HCT116 (cell line): Measurements from ENCODE around the gene OBSCN. TPM values are rescaled to one million over a fixed set of nuclear protein-coding genes. Genes with fewer than 3 reads are reported as not detected.
A peak's percentile ranks its signal among the peaks of the same experiment; 100 is the strongest.

Experiments used
- ATAC-seq: fragments of 200-7000 bp; cut with Tn5 transposase; 2 replicates; pipeline ENCODE4 v1.9.1; 2020; ENCODE audit warnings: mild to moderate bottlenecking, moderate library complexity
- BruUV-seq: library from RNA; stranded (reverse); fragments of 400-500 nt; replicated peaks from 2 replicates; lab custom pipeline; 2021; lab: Mats Ljungman, UMichigan
- CTCF ChIA-PET: fragments of 300-600 bp; sonication (Branson Sonifier 250); formaldehyde crosslinking; loops from one replicate; lab custom pipeline; 2021; ENCODE audit warnings: antibody characterized with exemption; lab: Charles Lee
- POLR2A ChIA-PET: fragments of 300-600, 350-600 bp; sonication (Branson Sonifier 250); formaldehyde crosslinking; loops from one replicate; lab custom pipeline; 2021; ENCODE audit warnings: antibody characterized with exemption; lab: Charles Lee
- RAD21 ChIA-PET, 2 experiments: fragments of 300-600 bp; sonication (Branson Sonifier 250); formaldehyde crosslinking; loops; one replicate each; lab custom pipeline; 2023; ENCODE audit warnings: low total read pairs in 2 of 2; ENCODE audit not compliant: uncharacterized antibody in 2 of 2, unreplicated experiment in 2 of 2, low non-redundant PET in 1 of 2; lab: Charles Lee
- DNase-seq: peaks from one replicate; pipeline ENCODE4 v3.0.0-alpha.2; 2010; ENCODE audit warnings: low read depth, low spot score
- H2AFZ ChIP-seq: fragments of 200-600 bp; shearing (Covaris generic), sonication (generic); 2 replicates; pipeline ENCODE4 v1.6.1; 2017; ENCODE audit warnings: low read depth, mixed run types, mixed read lengths, antibody characterized with exemption, low read length; ENCODE audit not compliant: poor library complexity, severe bottlenecking
- H3K27ac ChIP-seq: 2 replicates; pipeline ENCODE4 v1.5.1; 2012; ENCODE audit warnings: low read depth, low read length
- H3K27me3 ChIP-seq: fragments of 200-600 bp; sonication (generic); 2 replicates; pipeline ENCODE4 v1.6.1; 2016; ENCODE audit warnings: mixed run types, low read length, mixed read lengths; ENCODE audit not compliant: insufficient read depth
- H3K36me3 ChIP-seq, 2 experiments: fragments of 200-500 bp in 1 of 2; fragments of 200-600 bp in 1 of 2; sonication (Bioruptor generic) in 1 of 2; sonication (generic) in 1 of 2; 2 replicates each; pipeline versions ENCODE4 v1.5.1 to v1.6.1; 2014 to 2016; ENCODE audit warnings: low read length in 2 of 2, inconsistent platforms in 1 of 2, mixed read lengths in 1 of 2, mixed run types in 1 of 2; ENCODE audit not compliant: insufficient read depth in 2 of 2, control insufficient read depth in 1 of 2
- H3K4me1 ChIP-seq, 2 experiments: fragments of 200-600 bp in 1 of 2; sonication (generic) in 1 of 2; 2 replicates each; pipeline versions ENCODE4 v1.5.1 to v1.6.1; 2012 to 2017; ENCODE audit warnings: low read length in 2 of 2, inconsistent platforms in 1 of 2, mild to moderate bottlenecking in 1 of 2, mixed read lengths in 1 of 2, mixed run types in 1 of 2, moderate library complexity in 1 of 2; ENCODE audit not compliant: insufficient read depth in 2 of 2, control insufficient read depth in 1 of 2
- H3K4me2 ChIP-seq: fragments of 200-600 bp; sonication (generic); 2 replicates; pipeline ENCODE4 v1.6.1; 2017; ENCODE audit warnings: mixed run types, low read length, mixed read lengths
- H3K4me3 ChIP-seq, 2 experiments: fragments of 200-600 bp in 1 of 2; sonication (generic) in 1 of 2; replicated peaks in 1 of 2; 2 replicates each; pipeline ENCODE4 v1.5.1; 2011 to 2016; ENCODE audit warnings: low read length in 2 of 2, control low read depth in 1 of 2, low read depth in 1 of 2, mild to moderate bottlenecking in 1 of 2, mixed read lengths in 1 of 2, mixed run types in 1 of 2
- H3K79me2 ChIP-seq: fragments of 200-600 bp; sonication (generic); 2 replicates; pipeline ENCODE4 v1.6.1; 2017; ENCODE audit warnings: mild to moderate bottlenecking, mixed run types, low read length, moderate library complexity, mixed read lengths; ENCODE audit not compliant: insufficient read depth
- H3K9ac ChIP-seq: fragments of 200-600 bp; sonication (generic); 2 replicates; pipeline ENCODE4 v1.6.1; 2016; ENCODE audit warnings: low read length, mixed read lengths
- H3K9me2 ChIP-seq: fragments of 200-600 bp; sonication (generic), shearing (Covaris generic); 2 replicates; pipeline ENCODE4 v1.6.1; 2017; ENCODE audit warnings: mixed run types, mild to moderate bottlenecking, moderate library complexity; ENCODE audit not compliant: insufficient read depth
- H3K9me3 ChIP-seq, 2 experiments: fragments of 200-500 bp in 1 of 2; fragments of 200-600 bp in 1 of 2; sonication (Bioruptor generic) in 1 of 2; sonication (generic) in 1 of 2; 2 replicates each; pipeline ENCODE4 v1.6.1; 2014 to 2017; ENCODE audit warnings: low read length in 2 of 2, mixed read lengths in 2 of 2, inconsistent platforms in 1 of 2, low read depth in 1 of 2, mild to moderate bottlenecking in 1 of 2, mixed run types in 1 of 2, moderate library complexity in 1 of 2; ENCODE audit not compliant: control insufficient read depth in 1 of 2, insufficient read depth in 1 of 2
- H4K20me1 ChIP-seq: fragments of 200-600 bp; sonication (generic), shearing (Covaris generic); 2 replicates; pipeline ENCODE4 v1.6.1; 2017; ENCODE audit warnings: mixed run types, mild to moderate bottlenecking, moderate library complexity; ENCODE audit not compliant: insufficient read depth
- EGR1 ChIP-seq: IDR thresholded peaks from 2 replicates; pipeline ENCODE4 v1.6.1; 2012; ENCODE audit warnings: low read depth
- EZH2phosphoT487 ChIP-seq: fragments of 200-600 bp; IDR thresholded peaks from 2 replicates; pipeline ENCODE4 v1.6.1; 2018; ENCODE audit warnings: antibody characterized with exemption, borderline replicate concordance
- FOSL1 ChIP-seq: IDR thresholded peaks from 2 replicates; pipeline ENCODE4 v1.6.1; 2012; ENCODE audit warnings: low read depth
- JUND ChIP-seq: IDR thresholded peaks from 2 replicates; pipeline ENCODE4 v1.6.1; 2012
- MAX ChIP-seq: IDR thresholded peaks from 2 replicates; pipeline ENCODE4 v1.6.1; 2012
- RAD21 ChIP-seq: IDR thresholded peaks from 2 replicates; pipeline ENCODE4 v1.6.1; 2012; ENCODE audit warnings: low read depth, mild to moderate bottlenecking
- TCF7L2 ChIP-seq: IDR thresholded peaks from 2 replicates; pipeline ENCODE4 v1.7.0; 2011; ENCODE audit warnings: borderline replicate concordance, inconsistent platforms; ENCODE audit not compliant: insufficient read depth, insufficient read length; ENCODE audit errors: extremely low read depth
- intact Hi-C: fragments of 100-400 bp; cut with micrococcal nuclease; formaldehyde crosslinking; loops from 2 replicates; pipeline ENCODE4 v1.10.0; 2022
- total RNA-seq: library from RNA; stranded (reverse); gene quantifications from one replicate; pipeline ENCODE4 v1.2.1, GENCODE V29; 2021; ENCODE audit not compliant: unreplicated experiment
- TF ChIP-seq, protein P1 (sequence below): IDR thresholded peaks from 2 replicates; pipeline ENCODE4 v1.6.1; 2011; ENCODE audit warnings: mild to moderate bottlenecking, low read length, moderate library complexity; ENCODE audit not compliant: insufficient replicate concordance; ENCODE audit errors: extremely low read depth

Gene OBSCN
- total RNA-seq, 1 experiment from 2014 or later, result 16.6 TPM

GRCh38 chr1:228354390-228355320 lies 146.8 kb downstream of the OBSCN start:
- H3K27ac ChIP-seq, result no peak overlapping the region
- ATAC-seq (peak; percentile 37; the same call in 1 of the 2 replicates), DNase-seq (no peak)
- CTCF ChIA-PET, result no interaction called here
- H3K36me3 ChIP-seq, result no peaks in the 10 kb centered on the region
- no peaks in the 10 kb centered on the region for H3K4me1 ChIP-seq
- H3K79me2 ChIP-seq, result no peaks in the 10 kb centered on the region
- no peak for TF ChIP-seq TCF7L2
- no peak for TF ChIP-seq RAD21
- TF ChIP-seq FOSL1, result no peak
- H2AFZ ChIP-seq, result no peak overlapping the region
- no peaks in the 10 kb centered on the region for H4K20me1 ChIP-seq
- no peak overlapping the region for H3K4me3 ChIP-seq
- POLR2A ChIA-PET, result no interaction called here
- no peak overlapping the region for H3K9ac ChIP-seq
- RAD21 ChIA-PET, result no interaction called here
- no peaks in the 10 kb centered on the region for H3K9me2 ChIP-seq
- intact Hi-C loops, result no loop called here
- H3K9me3 ChIP-seq, result no peaks in the 10 kb centered on the region
- no TSS peak for BruUV-seq
- H3K27me3 ChIP-seq, result no peaks in the 10 kb centered on the region
- H3K4me2 ChIP-seq, result no peak overlapping the region

- intact Hi-C loops, result no loop called here
- Histone ChIP-seq H4K20me1 (no peaks in the 10 kb centered on the region), H3K36me3 (no peaks in the 10 kb centered on the region), H3K27ac (no peak overlapping the region), H3K9me3 (no peaks in the 10 kb centered on the region), H3K4me2 (no peak overlapping the region), H3K79me2 (no peaks in the 10 kb centered on the region), H3K4me3 (no peak overlapping the region), H2AFZ (no peak overlapping the region), H3K27me3 (no peaks in the 10 kb centered on the region), H3K4me1 (no peaks in the 10 kb centered on the region), H3K9me2 (no peaks in the 10 kb centered on the region)
- RAD21 ChIA-PET, result no interaction called here
- DNase-seq, result no peak
- no TSS peak for BruUV-seq
- TF ChIP-seq, protein P1, sequence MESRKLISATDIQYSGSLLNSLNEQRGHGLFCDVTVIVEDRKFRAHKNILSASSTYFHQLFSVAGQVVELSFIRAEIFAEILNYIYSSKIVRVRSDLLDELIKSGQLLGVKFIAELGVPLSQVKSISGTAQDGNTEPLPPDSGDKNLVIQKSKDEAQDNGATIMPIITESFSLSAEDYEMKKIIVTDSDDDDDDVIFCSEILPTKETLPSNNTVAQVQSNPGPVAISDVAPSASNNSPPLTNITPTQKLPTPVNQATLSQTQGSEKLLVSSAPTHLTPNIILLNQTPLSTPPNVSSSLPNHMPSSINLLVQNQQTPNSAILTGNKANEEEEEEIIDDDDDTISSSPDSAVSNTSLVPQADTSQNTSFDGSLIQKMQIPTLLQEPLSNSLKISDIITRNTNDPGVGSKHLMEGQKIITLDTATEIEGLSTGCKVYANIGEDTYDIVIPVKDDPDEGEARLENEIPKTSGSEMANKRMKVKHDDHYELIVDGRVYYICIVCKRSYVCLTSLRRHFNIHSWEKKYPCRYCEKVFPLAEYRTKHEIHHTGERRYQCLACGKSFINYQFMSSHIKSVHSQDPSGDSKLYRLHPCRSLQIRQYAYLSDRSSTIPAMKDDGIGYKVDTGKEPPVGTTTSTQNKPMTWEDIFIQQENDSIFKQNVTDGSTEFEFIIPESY, result no peak
- TF ChIP-seq JUND (no peak), EZH2phosphoT487 (no peak), EGR1 (no peak), MAX (no peak)
- TF ChIP-seq, all 23 proteins: peak for 0
- no peak for ATAC-seq
- H3K9ac ChIP-seq, result no peak overlapping the region
- POLR2A ChIA-PET, result no interaction called here
- CTCF ChIA-PET, result no interaction called here
Measured at GRCh38 chr1:228356897-228357680, 149.2 kb downstream of the OBSCN start.
